HepG2 (cell line): Measurements from ENCODE around the gene ARHGAP9. TPM values are rescaled to one million over a fixed set of nuclear protein-coding genes. Genes with fewer than 3 reads are reported as not detected.

Experiments
- BCL6 ChIP-seq: IDR thresholded peaks from 2 replicates; pipeline ENCODE4 v1.6.1; 2016; ENCODE audit warnings: missing genetic modification reagents, missing compliant biosample characterization
- DMAP1 ChIP-seq: IDR thresholded peaks from 2 replicates; pipeline ENCODE4 v1.6.1; 2016
- DR1 ChIP-seq: sonication (generic); formaldehyde crosslinking; IDR thresholded peaks from 2 replicates; pipeline ENCODE4 v1.8.0; 2021; ENCODE audit warnings: mild to moderate bottlenecking, missing genetic modification reagents, inconsistent platforms
- GABPB1 ChIP-seq: IDR thresholded peaks from 2 replicates; pipeline ENCODE4 v1.6.1; 2016; ENCODE audit warnings: mild to moderate bottlenecking, missing genetic modification reagents, moderate library complexity, missing compliant biosample characterization
- HIVEP1 ChIP-seq: sonication (generic); formaldehyde crosslinking; IDR thresholded peaks from 2 replicates; pipeline ENCODE4 v1.4.0; 2020; ENCODE audit warnings: mild to moderate bottlenecking, missing genetic modification reagents
- IRF2 ChIP-seq: IDR thresholded peaks from 2 replicates; pipeline ENCODE4 v1.6.1; 2018; ENCODE audit warnings: missing genetic modification reagents, missing compliant biosample characterization
- KDM5A ChIP-seq: fragments of 200-600 bp; sonication (generic); IDR thresholded peaks from 2 replicates; pipeline ENCODE4 v1.7.0; 2018; ENCODE audit warnings: antibody characterized with exemption, mild to moderate bottlenecking, low read length, borderline replicate concordance
- LBX2 ChIP-seq: sonication (generic); formaldehyde crosslinking; IDR thresholded peaks from 2 replicates; pipeline ENCODE4 v1.5.0; 2020; ENCODE audit warnings: missing genetic modification reagents, mild to moderate bottlenecking, borderline replicate concordance
- MAZ ChIP-seq, 2 experiments: sonication (generic) in 1 of 2; formaldehyde crosslinking in 1 of 2; IDR thresholded peaks; 2 replicates each; pipeline versions ENCODE4 v1.5.0 to v1.6.1; 2012 to 2020; ENCODE audit warnings: low read depth in 2 of 2, mild to moderate bottlenecking in 2 of 2, borderline replicate concordance in 1 of 2, improper control_type of control experiment in 1 of 2, low read length in 1 of 2, missing genetic modification reagents in 1 of 2, moderate library complexity in 1 of 2
- NR0B2 ChIP-seq: sonication (generic); formaldehyde crosslinking; IDR thresholded peaks from 2 replicates; pipeline ENCODE4 v1.4.0; 2020; ENCODE audit warnings: mild to moderate bottlenecking, missing genetic modification reagents
- PPARG ChIP-seq: conservative IDR thresholded peaks from 2 replicates; pipeline ENCODE4 v1.6.1; 2016; ENCODE audit warnings: missing biosample characterization, missing genetic modification reagents
- ZBTB43 ChIP-seq: sonication (generic); formaldehyde crosslinking; conservative IDR thresholded peaks from 2 replicates; pipeline ENCODE4 v1.4.0; 2020; ENCODE audit warnings: missing genetic modification reagents
- ZNF143 ChIP-seq: sonication (generic); formaldehyde crosslinking; IDR thresholded peaks from 2 replicates; pipeline ENCODE4 v1.4.0; 2020; ENCODE audit warnings: missing genetic modification reagents
- ZNF264 ChIP-seq: sonication (generic); formaldehyde crosslinking; IDR thresholded peaks from 2 replicates; pipeline ENCODE4 v1.4.0; 2020; ENCODE audit warnings: missing genetic modification reagents
- ZNF414 ChIP-seq: sonication (generic); formaldehyde crosslinking; IDR thresholded peaks from 2 replicates; pipeline ENCODE4 v1.5.0; 2020; ENCODE audit warnings: missing genetic modification reagents
- ZNF451 ChIP-seq: sonication (generic); formaldehyde crosslinking; IDR thresholded peaks from 2 replicates; pipeline ENCODE4 v1.5.0; 2020; ENCODE audit warnings: mild to moderate bottlenecking, missing genetic modification reagents
- ZNF574 ChIP-seq: sonication (generic); formaldehyde crosslinking; IDR thresholded peaks from 2 replicates; pipeline ENCODE4 v1.4.0; 2020; ENCODE audit warnings: missing genetic modification reagents
- ZNF660 ChIP-seq: sonication (generic); formaldehyde crosslinking; IDR thresholded peaks from 2 replicates; pipeline ENCODE4 v1.5.1; 2020; ENCODE audit warnings: mild to moderate bottlenecking, low read depth, missing genetic modification reagents, borderline replicate concordance
- ZSCAN29 ChIP-seq: sonication (generic); formaldehyde crosslinking; conservative IDR thresholded peaks from 2 replicates; pipeline ENCODE4 v1.4.0; 2020; ENCODE audit warnings: mild to moderate bottlenecking, missing genetic modification reagents
- polyA plus RNA-seq, 8 experiments: library from polyadenylated mRNA; depleted of rRNA in 3 of 8; stranded (reverse) in 7 of 8; unstranded in 1 of 8; fragments of >200 nt; fragmentation: Illumina TruSeq in 4 of 8; extraction: Trizol in 4 of 8; gene quantifications; 2 replicates each; pipeline versions ENCODE4 v1.2.1 to v1.2.3, GENCODE V29; 2011 to 2016; ENCODE audit warnings: low read depth in 4 of 8, missing spikeins in 1 of 8, mixed read lengths in 1 of 8; ENCODE audit not compliant: insufficient read depth in 1 of 8
- total RNA-seq, 5 experiments: library from RNA; depleted of rRNA; stranded (reverse); fragments of >200 nt; fragmentation: Illumina TruSeq; extraction: Trizol; gene quantifications; 2 replicates each; pipeline ENCODE4 v1.2.3, GENCODE V29; 2016; ENCODE audit warnings: low read depth in 1 of 5

ARHGAP9 gene
- total and polyA plus RNA-seq, 2 of the 13 experiments (the other 11 are each of a cell fraction or from before 2014, with no cell fraction given) = 0.18 to 1.2 TPM

GRCh38 chr12:57520053-57520818, 40.6 kb upstream of the ARHGAP9 start, which contains the start of gene DDIT3 (continued):
- no peak for TF ChIP-seq LBX2 (CRISPR knock-in tag)
- TF ChIP-seq NR0B2 (CRISPR knock-in tag) = peak; percentile 78; the same call in 1 of the 2 replicates
- peak; percentile 44; the same call in 1 of the 2 replicates for TF ChIP-seq IRF2 (CRISPR knock-in tag)
- TF ChIP-seq ZNF264 (CRISPR knock-in tag) = peak; percentile 79
- no peak; the same call in 1 of the 2 replicates for TF ChIP-seq MAZ (IDR thresholded peaks at IDR 0.05; ENCODE audit: borderline replicate concordance, low read depth, low read length)
- peak; percentile 18; the same call in 1 of the 2 replicates for TF ChIP-seq MAZ (CRISPR knock-in tag; IDR thresholded peaks at IDR 0.05; ENCODE audit: low read depth)
- TF ChIP-seq PPARG (CRISPR knock-in tag) = peak; percentile 49; the same call in 1 of the 2 replicates
- no peak for TF ChIP-seq ZNF660 (CRISPR knock-in tag)
- TF ChIP-seq ZSCAN29 (CRISPR knock-in tag) = peak; percentile 82; the same call in 1 of the 2 replicates
- TF ChIP-seq ZBTB43 (CRISPR knock-in tag) = 0 out of 2 replicates have a peak, but pooled peaks have one; percentile 46
- TF ChIP-seq DR1 (CRISPR knock-in tag) = peak; percentile 98
- TF ChIP-seq KDM5A = 0 out of 2 replicates have a peak, but pooled peaks have one; percentile 44
- no peak; the same call in 1 of the 2 replicates for TF ChIP-seq BCL6 (CRISPR knock-in tag)
- TF ChIP-seq ZNF414 (CRISPR knock-in tag) = peak; percentile 74; the same call in 1 of the 2 replicates
- peak; percentile 51 for TF ChIP-seq ZNF574 (CRISPR knock-in tag)
- TF ChIP-seq ZNF451 (CRISPR knock-in tag) = 0 out of 2 replicates have a peak, but pooled peaks have one; percentile 19
- peak; percentile 57; the same call in 1 of the 2 replicates for TF ChIP-seq DMAP1 (CRISPR knock-in tag)
- peak; percentile 88 for TF ChIP-seq GABPB1 (CRISPR knock-in tag)
- no peak for TF ChIP-seq HIVEP1
- TF ChIP-seq ZNF143 (CRISPR knock-in tag) = peak; percentile 50
